ENCODE measurements around the gene SPA17. TPM values are rescaled to one million over a fixed set of nuclear protein-coding genes. Genes with fewer than 3 reads are reported as not detected.

SPA17 gene
- total and polyA plus RNA-seq, 2 of the 8 experiments (the other 6 are each of a cell fraction or from before 2014, with no cell fraction given), result 3.7 to 5.2 TPM

- POLR2A ChIA-PET (ENCODE audit: partially characterized antibody), result interaction anchor here (1.4 kb wide), 1 partner anchor 27 kb away, joined by 3 read pairs; no protein-coding TSS in a partner anchor
- H3K23ac ChIP-seq (ENCODE audit: insufficient read length), result no peak overlapping the region
- no peak overlapping the region for H2BK20ac ChIP-seq (ENCODE audit: low read length)
Measured at GRCh38 chr11:124700028-124700427, 26.3 kb downstream of the SPA17 start.

More at GRCh38 chr11:124700028-124700427, 26.3 kb downstream of the SPA17 start:
- Histone ChIP-seq H3K23me2 (ENCODE audit: low read depth, low read length) (no peaks in the 10 kb centered on the region), H3K4me2 (ENCODE audit: insufficient read depth in 1 of 2, low read depth in 2 of 2, low read length in 2 of 2) (no peak overlapping the region), H4K5ac (ENCODE audit: insufficient read length, low read depth, low read length) (no peak overlapping the region), H3K27me3 (replicated peaks in 1 of 4; ENCODE audit: control insufficient read depth in 3 of 4, extremely low read depth in 1 of 4, insufficient read depth in 3 of 4, low read length in 3 of 4) (peaks cover 0 to 4% (median 0%) of the 10 kb centered on the region in 4 experiments; a peak in 1 of 7 replicates), H4K20me1 (replicated peaks in 1 of 2; ENCODE audit: control insufficient read depth in 1 of 2, insufficient read depth in 2 of 2, low read length in 2 of 2) (no peaks in the 10 kb centered on the region), H2AFZ (ENCODE audit: low read length) (no peak overlapping the region), H3K4me1 (replicated peaks in 1 of 4; ENCODE audit: control insufficient read depth in 3 of 4, insufficient read depth in 4 of 4, low read length in 3 of 4) (peaks cover 0 to 4% (median 1%) of the 10 kb centered on the region in 4 experiments; a peak in 3 of 7 replicates), H2BK120ac (replicated peaks; ENCODE audit: low read depth, low read length) (no peak overlapping the region), H3K4ac (replicated peaks; ENCODE audit: insufficient read length, low read depth, low read length) (no peak overlapping the region), H3K79me2 (ENCODE audit: control insufficient read depth in 1 of 2, insufficient read depth in 2 of 2, low read length in 2 of 2) (no peaks in the 10 kb centered on the region), H4K91ac (replicated peaks; ENCODE audit: insufficient read length, low read length) (no peak overlapping the region), H3K9me3 (ENCODE audit: insufficient read depth in 2 of 2, low read depth in 1 of 2, low read length in 1 of 2) (no peaks in the 10 kb centered on the region), H4K8ac (ENCODE audit: extremely low read depth, insufficient read depth, low read length) (no peak overlapping the region), H2BK5ac (ENCODE audit: low read depth, low read length) (no peak overlapping the region), H2AK5ac (ENCODE audit: low read depth, low read length) (no peak overlapping the region), H3K36me3 (ENCODE audit: control insufficient read depth in 2 of 4, insufficient read depth in 4 of 4, low read length in 3 of 4) (no peaks in the 10 kb centered on the region), H2BK15ac (ENCODE audit: low read length) (no peak overlapping the region), H3K9ac (replicated peaks in 1 of 4; ENCODE audit: extremely low read depth in 1 of 4, low read depth in 3 of 4, low read length in 3 of 4) (no peak overlapping the region), H3K4me3 (ENCODE audit: extremely low read depth in 1 of 4, insufficient read depth in 2 of 4, low read depth in 3 of 4, low read length in 4 of 4) (no peak overlapping the region), H3K18ac (ENCODE audit: extremely low read depth, low read length) (no peak overlapping the region), H3K14ac (ENCODE audit: insufficient read length) (no peak overlapping the region), H3K56ac (replicated peaks; ENCODE audit: insufficient read length, low read depth, low read length) (no peak overlapping the region), H3K27ac (ENCODE audit: low read depth, low read length) (no peak overlapping the region), H3K79me1 (ENCODE audit: low read depth, low read length) (no peaks in the 10 kb centered on the region), H2BK12ac (ENCODE audit: low read depth, low read length) (no peak overlapping the region)
- DNase-seq (ENCODE audit: low read depth in 1 of 2, low spot score in 2 of 2), result no peak
- CTCF ChIA-PET (ENCODE audit: partially characterized antibody), result interaction anchor here (0.7 to 1.6 kb wide), 5 partner anchors 12 to 166 kb away, joined by 3 read pairs; no protein-coding TSS in a partner anchor
- FAIRE-seq, result no peak
- TF ChIP-seq EGR1 (IDR thresholded peaks at IDR 0.05; ENCODE audit: borderline replicate concordance, low read depth, low read length) (no peak), EZH2 (IDR thresholded peaks at IDR 0.05; ENCODE audit: low read depth, low read length, severe bottlenecking) (no peak), CBX5 (IDR thresholded peaks at IDR 0.05; ENCODE audit: low read depth, low read length) (no peak), E2F6 (IDR thresholded peaks at IDR 0.05) (no peak), SP4 (IDR thresholded peaks at IDR 0.05; ENCODE audit: low read length) (no peak), SAP30 (IDR thresholded peaks at IDR 0.05; ENCODE audit: insufficient read depth, insufficient replicate concordance, low read length) (no peak), GTF2F1 (IDR thresholded peaks at IDR 0.05; ENCODE audit: borderline replicate concordance, low read depth, low read length) (no peak), JUN (IDR thresholded peaks at IDR 0.05; ENCODE audit: low read depth, low read length) (no peak)

Data from H1 (cell line).